GM18511 (cell line): Measurements from ENCODE around the gene SLC29A4.
"Not testable (repeated sequence)": the region's sequence is repeated elsewhere in the genome, so short reads cannot be mapped to it uniquely, and the experiment has no call there.

ENCODE experiments used
- ATAC-seq: cut with Tn5 transposase; IDR thresholded peaks from one replicate; pipeline ENCODE4 v1.9.1; 2021; ENCODE audit warnings: mild to moderate bottlenecking, moderate library complexity; ENCODE audit not compliant: unreplicated experiment

SLC29A4 gene

GRCh38 chr7:5320802-5321396 is 38.2 kb downstream of the SLC29A4 start:
- no peak for ATAC-seq

- ATAC-seq, result no peak
These were observed 40.1 kb downstream of the SLC29A4 start for GRCh38 chr7:5322621-5323410.

GRCh38 chr7:5323800-5324781 is 41.3 kb downstream of the SLC29A4 start:
- ATAC-seq, result not testable (repeated sequence)

- ATAC-seq, result no peak
These were observed 42.2 kb downstream of the SLC29A4 start for GRCh38 chr7:5324961-5325360.

- no peak for ATAC-seq
These were observed 47.5 kb downstream of the SLC29A4 start for GRCh38 chr7:5330288-5330687.

GRCh38 chr7:5332579-5332978 is 49.8 kb downstream of the SLC29A4 start:
- ATAC-seq, result no peak

GRCh38 chr7:5333121-5334045 is 50.6 kb downstream of the SLC29A4 start:
- no peak for ATAC-seq

- ATAC-seq, result no peak
These were observed 51.9 kb downstream of the SLC29A4 start for GRCh38 chr7:5334671-5335070.

GRCh38 chr7:5337047-5337446 is 54.3 kb downstream of the SLC29A4 start:
- ATAC-seq, result no peak

- ATAC-seq, result no peak
These were observed 57.2 kb downstream of the SLC29A4 start for GRCh38 chr7:5339955-5340354.

GRCh38 chr7:5342631-5343030 is 59.9 kb downstream of the SLC29A4 start:
- no peak for ATAC-seq

GRCh38 chr7:5343884-5344283 is 61.1 kb downstream of the SLC29A4 start:
- no peak for ATAC-seq

- no peak for ATAC-seq
These were observed 61.6 kb downstream of the SLC29A4 start for GRCh38 chr7:5344342-5344741.

GRCh38 chr7:5345171-5345570 is 62.4 kb downstream of the SLC29A4 start:
- no peak for ATAC-seq

GRCh38 chr7:5345671-5346070 is 62.9 kb downstream of the SLC29A4 start:
- no peak for ATAC-seq

GRCh38 chr7:5348134-5349004 is 65.6 kb downstream of the SLC29A4 start:
- no peak for ATAC-seq

GRCh38 chr7:5349005-5349380 is 66.2 kb downstream of the SLC29A4 start:
- ATAC-seq, result no peak

GRCh38 chr7:5349437-5350173 is 66.9 kb downstream of the SLC29A4 start:
- no peak for ATAC-seq

GRCh38 chr7:5350174-5350463 is 67.4 kb downstream of the SLC29A4 start:
- no peak for ATAC-seq
